K562 (cell line): ENCODE results near the gene DSCAM.

ENCODE experiments used
- BHLHE40 ChIP-seq: IDR thresholded peaks from 2 replicates; pipeline ENCODE4 v1.6.1; 2011; ENCODE audit warnings: low read length, improper control_type of control experiment
- CTCF ChIP-seq, 3 experiments: IDR thresholded peaks in 2 of 3; conservative IDR thresholded peaks in 1 of 3; 2 replicates each; pipeline ENCODE4 v1.5.1; 2011 to 2012; ENCODE audit warnings: low read length in 3 of 3, mild to moderate bottlenecking in 3 of 3, control low read depth in 2 of 3, improper control_type of control experiment in 1 of 3, inconsistent platforms in 1 of 3, low read depth in 1 of 3, mixed read lengths in 1 of 3, moderate library complexity in 1 of 3; ENCODE audit not compliant: insufficient read depth in 2 of 3

- no peak for TF ChIP-seq CTCF (IDR thresholded peaks at IDR 0.05 in 2 of 3, conservative IDR thresholded peaks at IDR 0.05 in 1 of 3; ENCODE audit: insufficient read depth in 2 of 3, low read depth in 1 of 3, low read length in 3 of 3)
- TF ChIP-seq BHLHE40, result no peak
Measured at GRCh38 chr21:40200946-40201345, 646.0 kb downstream of the DSCAM start.
